Measurements from ENCODE around the gene TFF2.

DNA sequence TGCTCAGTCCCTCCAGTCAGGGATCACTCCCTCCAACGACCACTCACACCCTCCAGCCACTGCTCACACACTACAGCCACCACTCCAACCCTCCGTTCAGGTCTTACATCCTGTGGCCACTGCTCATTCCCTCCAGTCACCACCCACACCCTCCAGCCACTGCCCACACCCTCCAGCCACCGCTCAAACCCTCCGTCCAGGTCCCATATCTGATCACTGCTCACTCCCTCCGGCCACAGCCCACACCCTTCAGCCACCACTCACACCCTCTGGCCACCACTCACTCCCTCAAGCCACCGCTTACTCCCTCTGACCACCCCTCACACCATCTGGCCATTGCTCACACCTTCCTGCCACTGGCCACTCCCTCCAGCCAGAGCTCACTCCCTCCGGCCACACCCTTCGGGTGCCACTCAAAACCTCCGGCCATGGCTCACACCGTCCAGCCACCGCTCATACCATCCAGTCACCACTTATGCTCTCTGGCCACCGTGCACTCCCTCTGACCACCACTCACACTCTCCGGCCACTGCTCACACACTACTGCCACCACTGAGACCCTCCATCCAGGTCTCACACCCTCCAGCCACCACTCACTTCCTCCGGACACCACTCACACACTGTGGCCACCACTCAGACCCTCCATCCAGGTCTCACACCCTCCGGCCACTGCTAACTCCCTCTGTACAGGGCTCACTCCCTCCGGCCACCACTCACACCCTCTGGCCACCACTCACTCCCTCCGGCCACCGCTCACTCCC lies 20.3 kb upstream of the TFF2 start:
- TF ChIP-seq, protein P1, sequence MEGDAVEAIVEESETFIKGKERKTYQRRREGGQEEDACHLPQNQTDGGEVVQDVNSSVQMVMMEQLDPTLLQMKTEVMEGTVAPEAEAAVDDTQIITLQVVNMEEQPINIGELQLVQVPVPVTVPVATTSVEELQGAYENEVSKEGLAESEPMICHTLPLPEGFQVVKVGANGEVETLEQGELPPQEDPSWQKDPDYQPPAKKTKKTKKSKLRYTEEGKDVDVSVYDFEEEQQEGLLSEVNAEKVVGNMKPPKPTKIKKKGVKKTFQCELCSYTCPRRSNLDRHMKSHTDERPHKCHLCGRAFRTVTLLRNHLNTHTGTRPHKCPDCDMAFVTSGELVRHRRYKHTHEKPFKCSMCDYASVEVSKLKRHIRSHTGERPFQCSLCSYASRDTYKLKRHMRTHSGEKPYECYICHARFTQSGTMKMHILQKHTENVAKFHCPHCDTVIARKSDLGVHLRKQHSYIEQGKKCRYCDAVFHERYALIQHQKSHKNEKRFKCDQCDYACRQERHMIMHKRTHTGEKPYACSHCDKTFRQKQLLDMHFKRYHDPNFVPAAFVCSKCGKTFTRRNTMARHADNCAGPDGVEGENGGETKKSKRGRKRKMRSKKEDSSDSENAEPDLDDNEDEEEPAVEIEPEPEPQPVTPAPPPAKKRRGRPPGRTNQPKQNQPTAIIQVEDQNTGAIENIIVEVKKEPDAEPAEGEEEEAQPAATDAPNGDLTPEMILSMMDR (IDR thresholded peaks at IDR 0.05) = no peak
- TF ChIP-seq POLR2A (IDR thresholded peaks at IDR 0.05) (no peak), EP300 (IDR thresholded peaks at IDR 0.05) (no peak)
